HG02970 (cell line): Measurements from ENCODE around the gene MICAL2.

Source experiments
- ATAC-seq: cut with Tn5 transposase; IDR thresholded peaks from one replicate; pipeline ENCODE4 v1.9.1; 2021; ENCODE audit warnings: mild to moderate bottlenecking, moderate library complexity, moderate number of reproducible peaks; ENCODE audit not compliant: unreplicated experiment, low FRiP score

The MICAL2 gene

DNA sequence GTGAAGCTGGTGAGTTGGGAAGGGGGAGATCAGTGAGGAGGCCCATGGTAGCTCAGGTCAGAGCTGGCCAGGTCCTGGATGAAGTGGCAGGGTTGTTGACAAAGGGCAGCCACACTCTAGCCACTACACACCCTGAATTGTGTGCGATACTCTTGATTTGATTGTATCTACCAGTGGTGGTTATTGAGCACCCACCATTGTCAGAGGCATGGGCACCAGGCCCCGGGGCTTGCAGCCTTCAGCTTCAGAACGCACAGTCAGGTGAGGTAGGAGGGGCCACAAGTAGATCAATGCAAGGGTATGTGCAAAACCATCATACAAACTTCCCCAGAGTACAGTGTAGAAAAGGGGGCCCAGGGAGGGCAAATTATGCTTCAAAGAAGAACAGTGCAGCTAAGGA, 38.1 kb downstream of the MICAL2 start:
- no peak for ATAC-seq

GRCh38 chr11:12148882-12149281, 38.5 kb downstream of the MICAL2 start:
- no peak for ATAC-seq

GRCh38 chr11:12149672-12150225, 39.4 kb downstream of the MICAL2 start:
- no peak for ATAC-seq

GRCh38 chr11:12150831-12151382, 40.5 kb downstream of the MICAL2 start:
- ATAC-seq: no peak

- ATAC-seq: no peak
Measured at GRCh38 chr11:12152321-12152720, 41.9 kb downstream of the MICAL2 start.

DNA sequence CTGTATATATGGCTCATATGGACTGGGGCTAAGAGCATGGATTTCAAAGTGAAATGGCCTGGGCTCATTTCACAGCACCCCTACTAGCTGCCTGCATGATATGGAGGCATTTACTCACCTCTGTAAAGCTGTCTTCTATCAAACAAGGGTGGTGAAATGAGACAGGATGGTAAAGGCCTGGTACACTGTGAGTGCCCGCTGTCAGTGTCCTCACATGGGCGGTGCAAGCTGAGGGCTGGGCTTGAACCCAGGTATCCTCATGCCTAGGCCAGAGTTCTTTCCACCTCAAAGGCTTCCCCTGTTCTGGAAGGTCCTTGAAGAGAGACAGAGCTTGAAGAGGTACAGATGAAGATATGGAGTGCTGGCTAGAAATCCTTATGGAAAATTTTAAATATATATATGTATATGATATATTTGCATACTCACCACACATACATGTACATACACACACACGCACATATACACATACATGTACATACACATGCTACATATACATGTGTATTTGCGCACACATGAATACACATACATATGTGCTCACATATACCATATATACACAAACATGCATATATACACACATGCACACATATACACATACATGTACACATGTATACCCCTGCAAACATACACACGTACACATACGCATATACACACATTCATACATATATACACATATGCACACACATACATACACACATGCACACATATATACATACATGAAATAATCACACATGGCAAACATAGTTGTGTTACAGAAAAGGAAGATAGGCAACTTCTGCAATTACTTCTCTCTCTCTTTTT, 44.7 kb downstream of the MICAL2 start:
- no peak for ATAC-seq

GRCh38 chr11:12155696-12156095, 45.3 kb downstream of the MICAL2 start:
- no peak for ATAC-seq

GRCh38 chr11:12156301-12157140, 46.1 kb downstream of the MICAL2 start:
- no peak for ATAC-seq

- no peak for ATAC-seq
Measured at GRCh38 chr11:12157241-12157661, 46.9 kb downstream of the MICAL2 start.

DNA sequence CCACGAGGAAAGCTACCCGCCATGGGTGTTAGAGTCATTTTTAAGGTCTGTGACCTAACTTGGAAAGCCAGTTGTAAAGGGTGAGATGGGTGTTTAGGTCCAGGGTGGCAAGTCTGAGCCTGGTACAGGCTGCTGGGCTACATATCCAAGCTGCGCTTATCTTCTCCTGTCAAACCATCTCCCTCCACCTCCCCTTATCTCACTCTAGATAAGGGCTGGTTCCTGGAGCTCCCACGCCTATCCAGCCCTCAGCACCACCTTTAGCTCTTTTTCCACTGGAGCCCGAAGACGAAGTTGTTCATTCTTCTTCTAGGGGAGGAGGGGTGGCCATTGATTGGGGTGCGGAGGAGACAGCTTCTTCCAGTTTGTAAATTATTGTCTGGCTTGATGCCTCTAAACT, 48.5 kb downstream of the MICAL2 start:
- no peak for ATAC-seq

DNA sequence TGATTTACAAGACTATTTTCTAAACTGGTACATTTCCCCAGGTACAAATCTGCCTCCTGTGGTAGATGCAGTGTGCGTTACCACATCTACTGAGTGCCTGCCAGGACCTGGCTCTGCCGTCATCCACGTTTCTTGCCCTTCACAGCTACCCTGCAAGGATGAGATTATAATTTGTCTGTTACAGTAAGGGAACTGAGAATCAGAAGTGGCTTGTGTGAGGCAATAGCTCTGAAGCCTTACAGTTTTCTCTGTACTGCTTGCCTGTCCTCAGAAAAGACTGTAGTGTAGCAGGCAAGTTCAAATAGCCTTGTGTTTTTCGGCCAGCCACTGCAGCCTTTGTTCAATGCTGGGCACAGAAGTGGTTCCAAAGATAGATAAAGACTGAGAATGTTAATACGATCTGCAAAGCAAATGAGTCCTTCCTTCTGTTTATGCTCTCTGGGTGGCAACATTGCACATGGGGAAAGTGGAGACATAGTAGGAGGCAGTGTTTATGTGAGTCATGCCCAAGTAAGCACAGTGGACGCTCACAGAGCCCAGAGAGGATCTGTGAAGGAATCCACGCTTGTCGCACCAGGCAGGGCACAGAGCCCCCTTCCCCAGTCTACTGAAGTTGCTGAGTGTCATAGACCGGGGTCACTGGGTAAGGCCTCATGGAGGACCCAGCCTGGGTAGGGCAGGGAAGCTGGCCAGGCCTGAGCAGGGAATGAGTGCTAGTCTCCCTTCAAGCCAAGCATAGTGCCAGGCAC, 49.1 kb downstream of the MICAL2 start:
- no peak for ATAC-seq

DNA sequence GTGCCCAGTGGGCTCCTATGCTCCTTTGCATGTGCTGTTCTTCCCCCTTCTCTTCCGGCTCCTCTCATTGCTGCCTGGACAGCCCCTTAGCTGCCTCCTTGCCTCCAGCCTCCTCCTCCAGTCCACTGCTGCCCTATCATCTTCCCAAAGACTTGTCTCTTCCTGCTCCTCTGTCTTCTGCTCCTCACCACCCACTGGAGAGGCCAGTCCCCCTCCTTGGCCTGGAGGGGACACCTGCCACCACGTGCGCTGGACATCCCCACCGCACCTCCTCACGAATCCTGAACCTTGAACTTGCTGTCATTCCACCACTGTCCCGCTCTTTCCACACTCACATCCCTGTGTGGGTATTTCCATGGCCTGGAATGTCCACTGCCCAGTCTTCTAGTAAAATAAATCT, 49.8 kb downstream of the MICAL2 start:
- no peak for ATAC-seq

GRCh38 chr11:12160680-12161079, 50.3 kb downstream of the MICAL2 start:
- ATAC-seq: no peak

- no peak for ATAC-seq
Measured at GRCh38 chr11:12161137-12161536, 50.7 kb downstream of the MICAL2 start.

DNA sequence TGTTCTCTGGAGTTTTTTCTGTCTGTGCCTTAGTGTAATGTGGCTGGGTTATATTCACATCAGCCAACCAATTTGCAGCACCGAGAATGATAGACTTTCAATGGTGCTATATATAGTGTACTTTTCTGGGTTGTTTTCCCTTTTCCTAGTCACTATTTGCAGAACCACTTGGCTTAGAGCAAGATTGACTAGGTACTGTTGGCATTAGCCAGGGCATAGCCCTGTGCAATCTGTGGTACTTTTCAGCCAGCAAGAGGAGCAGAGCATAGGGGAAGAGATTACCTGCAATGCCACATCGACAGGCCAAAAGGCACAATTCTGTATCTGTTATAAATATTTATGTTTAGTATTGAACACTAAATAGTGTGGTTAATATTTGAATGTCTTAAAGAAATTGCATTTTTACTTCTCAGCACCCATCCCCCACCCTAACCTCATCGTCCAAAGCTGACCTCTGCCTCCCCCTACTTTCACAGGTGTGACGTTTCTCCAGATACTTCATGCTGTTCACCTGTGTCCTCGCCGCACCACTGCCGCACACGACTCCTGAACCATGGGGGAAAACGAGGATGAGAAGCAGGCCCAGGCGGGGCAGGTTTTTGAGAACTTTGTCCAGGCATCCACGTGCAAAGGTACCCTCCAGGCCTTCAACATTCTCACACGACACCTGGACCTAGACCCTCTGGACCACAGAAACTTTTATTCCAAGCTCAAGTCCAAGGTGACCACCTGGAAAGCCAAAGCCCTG, 51.4 kb downstream of the MICAL2 start:
- ATAC-seq: no peak

DNA sequence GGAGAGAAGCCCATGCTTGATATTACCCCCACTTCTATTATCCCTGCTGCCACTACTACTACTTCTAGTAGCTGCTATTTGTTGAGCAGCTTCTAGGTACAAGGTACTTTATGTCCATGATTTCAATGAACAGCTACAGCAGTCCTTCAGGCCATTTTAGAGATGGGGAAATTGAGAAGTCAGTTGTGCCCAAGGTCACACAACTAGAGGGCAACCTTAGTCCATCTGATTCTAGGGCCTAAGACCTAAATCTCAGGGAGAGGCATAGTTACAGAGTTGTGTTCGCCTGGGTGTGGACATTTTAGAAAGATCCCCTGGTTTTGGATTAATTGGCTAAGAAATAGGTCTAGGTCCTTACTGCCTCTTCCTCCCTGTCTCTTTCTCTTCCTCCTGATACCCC, 52.3 kb downstream of the MICAL2 start:
- ATAC-seq: no peak

DNA sequence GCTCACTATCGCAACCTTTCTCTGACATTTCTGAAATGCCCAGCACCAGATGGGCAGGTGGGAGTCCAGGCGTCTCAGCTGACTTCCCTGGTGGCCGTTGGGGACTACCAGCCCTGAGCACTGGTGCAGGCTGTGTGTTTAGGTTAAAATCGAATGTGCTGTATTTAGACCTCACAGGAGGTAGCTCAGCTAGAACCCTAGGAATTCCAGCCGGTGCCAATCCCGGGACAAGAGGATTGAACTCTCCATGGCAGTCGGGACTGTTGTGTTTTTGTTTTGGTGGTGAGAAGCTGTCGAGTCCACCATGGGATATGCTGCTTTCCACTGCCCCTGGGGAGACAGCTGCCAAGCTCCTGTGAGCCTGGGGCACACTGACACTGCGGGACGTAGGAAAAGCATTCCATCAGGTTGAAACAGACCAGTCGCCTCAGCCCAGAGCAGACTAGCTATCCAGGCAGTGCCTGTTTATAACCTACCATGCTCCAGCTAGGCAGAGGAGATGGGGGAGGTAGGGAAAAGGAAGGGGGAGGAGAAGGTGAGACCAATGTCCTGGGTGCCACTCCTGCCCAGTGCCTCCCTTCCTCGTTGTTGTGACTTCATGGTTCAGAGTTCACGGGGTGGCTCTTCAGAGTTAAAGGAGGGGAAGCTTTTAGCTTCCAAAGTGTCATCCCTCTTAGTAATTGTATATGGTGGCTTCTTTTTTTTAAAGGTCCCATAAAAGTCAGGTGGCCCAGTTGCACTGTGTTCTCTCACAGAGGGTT, 53.0 kb downstream of the MICAL2 start:
- no peak for ATAC-seq

- ATAC-seq: no peak
Measured at GRCh38 chr11:12164061-12165014, 53.9 kb downstream of the MICAL2 start.
